Measurements from ENCODE around the gene OR52H1. TPM values are rescaled to one million over a fixed set of nuclear protein-coding genes. Genes with fewer than 3 reads are reported as not detected.

OR52H1 gene
- total RNA-seq, 1 donor from 2014 or later, result not detected

GRCh38 chr11:5564259-5565019 lies 16.1 kb upstream of the OR52H1 start:
- H3K9me3 Mint-ChIP-seq, result peaks cover 11% of the 10 kb centered on the region
- intact Hi-C loops (cut with micrococcal nuclease), result no loop called here
- peaks cover 6% of the 10 kb centered on the region for H3K4me1 Mint-ChIP-seq (ENCODE audit: low read depth)
- DNase-seq (ENCODE audit: low spot score), result no peak
- H3K27ac Mint-ChIP-seq, result no peak overlapping the region
- H3K4me3 Mint-ChIP-seq, result no peak overlapping the region
- peaks cover 4% of the 10 kb centered on the region for H3K27me3 Mint-ChIP-seq (ENCODE audit: insufficient read depth)
- no peaks in the 10 kb centered on the region for H3K36me3 Mint-ChIP-seq (ENCODE audit: low read depth)

GRCh38 chr11:5557751-5558150 lies 9.4 kb upstream of the OR52H1 start:
- Mint-ChIP-seq H3K36me3 (ENCODE audit: low read depth) (no peaks in the 10 kb centered on the region), H3K9me3 (no peaks in the 10 kb centered on the region), H3K4me3 (no peak overlapping the region), H3K27ac (no peak overlapping the region), H3K27me3 (ENCODE audit: insufficient read depth) (peaks cover 10% of the 10 kb centered on the region), H3K4me1 (ENCODE audit: low read depth) (no peaks in the 10 kb centered on the region)
- intact Hi-C loops (cut with micrococcal nuclease), result no loop called here
- no peak for DNase-seq (ENCODE audit: low spot score)

- intact Hi-C loops (cut with micrococcal nuclease), result no loop called here
- Mint-ChIP-seq H3K27me3 (ENCODE audit: insufficient read depth) (peaks cover 10% of the 10 kb centered on the region), H3K27ac (no peak overlapping the region), H3K4me1 (ENCODE audit: low read depth) (no peaks in the 10 kb centered on the region), H3K4me3 (no peak overlapping the region), H3K36me3 (ENCODE audit: low read depth) (no peaks in the 10 kb centered on the region), H3K9me3 (no peaks in the 10 kb centered on the region)
- no peak for DNase-seq (ENCODE audit: low spot score)
Observed at GRCh38 chr11:5556596-5557188, 8.4 kb upstream of the OR52H1 start.

- no peaks in the 10 kb centered on the region for H3K36me3 Mint-ChIP-seq (ENCODE audit: low read depth)
- intact Hi-C loops (cut with micrococcal nuclease), result no loop called here
- DNase-seq (ENCODE audit: low spot score), result no peak
- H3K27me3 Mint-ChIP-seq (ENCODE audit: insufficient read depth), result peaks cover 10% of the 10 kb centered on the region
- no peak overlapping the region for H3K4me3 Mint-ChIP-seq
- H3K27ac Mint-ChIP-seq, result no peak overlapping the region
- H3K4me1 Mint-ChIP-seq (ENCODE audit: low read depth), result no peaks in the 10 kb centered on the region
- H3K9me3 Mint-ChIP-seq, result no peaks in the 10 kb centered on the region
Observed at GRCh38 chr11:5553343-5553742, 5.0 kb upstream of the OR52H1 start.

- H3K27ac Mint-ChIP-seq, result no peak overlapping the region
- intact Hi-C loops (cut with micrococcal nuclease), result no loop called here
- H3K36me3 Mint-ChIP-seq (ENCODE audit: low read depth), result no peaks in the 10 kb centered on the region
- no peak for DNase-seq (ENCODE audit: low spot score)
- no peaks in the 10 kb centered on the region for H3K4me1 Mint-ChIP-seq (ENCODE audit: low read depth)
- no peak overlapping the region for H3K4me3 Mint-ChIP-seq
- H3K9me3 Mint-ChIP-seq, result no peaks in the 10 kb centered on the region
- H3K27me3 Mint-ChIP-seq (ENCODE audit: insufficient read depth), result peaks cover 2% of the 10 kb centered on the region
Observed at GRCh38 chr11:5550440-5551095, 2.2 kb upstream of the OR52H1 start.

- Mint-ChIP-seq H3K4me3 (no peak overlapping the region), H3K4me1 (ENCODE audit: low read depth) (no peaks in the 10 kb centered on the region), H3K27ac (no peak overlapping the region), H3K36me3 (ENCODE audit: low read depth) (no peaks in the 10 kb centered on the region), H3K9me3 (no peaks in the 10 kb centered on the region), H3K27me3 (ENCODE audit: insufficient read depth) (peaks cover under 1% of the 10 kb centered on the region)
- no peak for DNase-seq (ENCODE audit: low spot score)
- intact Hi-C loops (cut with micrococcal nuclease), result no loop called here
Observed at GRCh38 chr11:5547982-5548381, 358 bp downstream of the OR52H1 start.

- Mint-ChIP-seq H3K27ac (no peak overlapping the region), H3K9me3 (no peaks in the 10 kb centered on the region), H3K4me1 (ENCODE audit: low read depth) (no peaks in the 10 kb centered on the region), H3K36me3 (ENCODE audit: low read depth) (no peaks in the 10 kb centered on the region), H3K27me3 (ENCODE audit: insufficient read depth) (no peaks in the 10 kb centered on the region), H3K4me3 (no peak overlapping the region)
- intact Hi-C loops (cut with micrococcal nuclease), result no loop called here
- DNase-seq (ENCODE audit: low spot score), result no peak
Observed at GRCh38 chr11:5546457-5546856, 1.9 kb downstream of the OR52H1 start.

GRCh38 chr11:5541427-5541826 lies 6.9 kb downstream of the OR52H1 start:
- no peaks in the 10 kb centered on the region for H3K9me3 Mint-ChIP-seq
- H3K36me3 Mint-ChIP-seq (ENCODE audit: low read depth), result no peaks in the 10 kb centered on the region
- no peak overlapping the region for H3K4me3 Mint-ChIP-seq
- no peaks in the 10 kb centered on the region for H3K4me1 Mint-ChIP-seq (ENCODE audit: low read depth)
- H3K27ac Mint-ChIP-seq, result no peak overlapping the region
- peaks cover 9% of the 10 kb centered on the region for H3K27me3 Mint-ChIP-seq (ENCODE audit: insufficient read depth)
- no peak for DNase-seq (ENCODE audit: low spot score)
- intact Hi-C loops (cut with micrococcal nuclease), result no loop called here

GRCh38 chr11:5536482-5536881 lies 11.9 kb downstream of the OR52H1 start:
- intact Hi-C loops (cut with micrococcal nuclease), result no loop called here
- Mint-ChIP-seq H3K4me3 (no peak overlapping the region), H3K9me3 (no peaks in the 10 kb centered on the region), H3K27ac (no peak overlapping the region), H3K36me3 (ENCODE audit: low read depth) (no peaks in the 10 kb centered on the region), H3K27me3 (ENCODE audit: insufficient read depth) (peaks cover 13% of the 10 kb centered on the region), H3K4me1 (ENCODE audit: low read depth) (no peaks in the 10 kb centered on the region)
- DNase-seq (ENCODE audit: low spot score), result no peak

GRCh38 chr11:5534046-5534445 lies 14.3 kb downstream of the OR52H1 start:
- Mint-ChIP-seq H3K27ac (no peak overlapping the region), H3K4me1 (ENCODE audit: low read depth) (no peaks in the 10 kb centered on the region), H3K36me3 (ENCODE audit: low read depth) (no peaks in the 10 kb centered on the region), H3K27me3 (ENCODE audit: insufficient read depth) (peaks cover 6% of the 10 kb centered on the region), H3K9me3 (no peaks in the 10 kb centered on the region), H3K4me3 (no peak overlapping the region)
- intact Hi-C loops (cut with micrococcal nuclease), result no loop called here
- no peak for DNase-seq (ENCODE audit: low spot score)

- DNase-seq (ENCODE audit: low spot score), result no peak
- Mint-ChIP-seq H3K4me3 (no peak overlapping the region), H3K4me1 (ENCODE audit: low read depth) (no peaks in the 10 kb centered on the region), H3K27ac (no peak overlapping the region), H3K9me3 (no peaks in the 10 kb centered on the region), H3K27me3 (ENCODE audit: insufficient read depth) (peaks cover 7% of the 10 kb centered on the region), H3K36me3 (ENCODE audit: low read depth) (no peaks in the 10 kb centered on the region)
- intact Hi-C loops (cut with micrococcal nuclease), result no loop called here
Observed at GRCh38 chr11:5531053-5531831, 17.1 kb downstream of the OR52H1 start.

- H3K4me1 Mint-ChIP-seq (ENCODE audit: low read depth), result no peaks in the 10 kb centered on the region
- intact Hi-C loops (cut with micrococcal nuclease), result no loop called here
- no peak for DNase-seq (ENCODE audit: low spot score)
- H3K27me3 Mint-ChIP-seq (ENCODE audit: insufficient read depth), result peaks cover 7% of the 10 kb centered on the region
- no peak overlapping the region for H3K27ac Mint-ChIP-seq
- no peaks in the 10 kb centered on the region for H3K9me3 Mint-ChIP-seq
- H3K4me3 Mint-ChIP-seq, result no peak overlapping the region
- H3K36me3 Mint-ChIP-seq (ENCODE audit: low read depth), result no peaks in the 10 kb centered on the region
Observed at GRCh38 chr11:5528495-5528894, 19.8 kb downstream of the OR52H1 start.

- H3K27me3 Mint-ChIP-seq (ENCODE audit: insufficient read depth), result peaks cover 7% of the 10 kb centered on the region
- H3K36me3 Mint-ChIP-seq (ENCODE audit: low read depth), result no peaks in the 10 kb centered on the region
- H3K27ac Mint-ChIP-seq, result no peak overlapping the region
- intact Hi-C loops (cut with micrococcal nuclease), result no loop called here
- H3K9me3 Mint-ChIP-seq, result no peaks in the 10 kb centered on the region
- H3K4me3 Mint-ChIP-seq, result no peak overlapping the region
- H3K4me1 Mint-ChIP-seq (ENCODE audit: low read depth), result no peaks in the 10 kb centered on the region
- DNase-seq (ENCODE audit: low spot score), result no peak
Observed at GRCh38 chr11:5527716-5528115, 20.6 kb downstream of the OR52H1 start.

All from activated T-helper 1 cell treated with anti-CD3 and anti-CD28 coated beads, Interleukin-12 subunit alpha, Interleukin-12 subunit beta, Interleukin-2, Interleukin-4 antibody, amounts not matched to agents 30 ng/mL and 10 ng/mL and 1 ng/mL, durations not matched to agents 14 hours and 24 hours and 36 hours (primary cell).